H1 (cell line): ENCODE measurements around the gene BCAS3. TPM values are rescaled to one million over a fixed set of nuclear protein-coding genes. Genes with fewer than 3 reads are reported as not detected.

ENCODE experiments used
- ATF3 ChIP-seq: IDR thresholded peaks from 2 replicates; pipeline ENCODE4 v1.6.1; 2011; ENCODE audit warnings: low read depth, mild to moderate bottlenecking, low read length; ENCODE audit not compliant: insufficient read depth
- BACH1 ChIP-seq: IDR thresholded peaks from 2 replicates; pipeline ENCODE4 v1.6.1; 2012; ENCODE audit warnings: low read length, improper control_type of control experiment
- CBX5 ChIP-seq: fragments of 300-800, 300-1000 bp; sonication (generic); IDR thresholded peaks from 2 replicates; pipeline ENCODE4 v1.7.1; 2016; ENCODE audit warnings: antibody characterized with exemption, low read length, low read depth
- EGR1 ChIP-seq: IDR thresholded peaks from 2 replicates; pipeline ENCODE4 v1.6.1; 2011; ENCODE audit warnings: low read depth, low read length, borderline replicate concordance
- HDAC2 ChIP-seq, 2 experiments: fragments of 300-600 bp in 1 of 2; sonication (generic) in 1 of 2; IDR thresholded peaks; 2 replicates each; pipeline ENCODE4 v1.6.1; 2011 to 2012; ENCODE audit warnings: low read depth in 2 of 2, low read length in 2 of 2, mild to moderate bottlenecking in 2 of 2, moderate library complexity in 2 of 2, borderline replicate concordance in 1 of 2, inconsistent platforms in 1 of 2
- KDM4A ChIP-seq: IDR thresholded peaks from one replicate; pipeline ENCODE4 v1.7.1; 2012; ENCODE audit warnings: low read depth, mild to moderate bottlenecking, moderate library complexity, low read length, inconsistent platforms; ENCODE audit not compliant: severe bottlenecking
- POLR2A ChIP-seq, 2 experiments: IDR thresholded peaks; 1 replicate in 1 of 2; 2 replicates in 1 of 2; pipeline ENCODE4 v1.6.1; 2011; ENCODE audit warnings: low read depth in 2 of 2, low read length in 2 of 2, mild to moderate bottlenecking in 2 of 2; ENCODE audit errors: control extremely low read depth in 1 of 2
- RAD21 ChIP-seq, 2 experiments: IDR thresholded peaks in 1 of 2; conservative IDR thresholded peaks in 1 of 2; 2 replicates each; pipeline ENCODE4 v1.6.1; 2011; ENCODE audit warnings: low read depth in 2 of 2, low read length in 2 of 2, improper control_type of control experiment in 1 of 2, inconsistent platforms in 1 of 2, mild to moderate bottlenecking in 1 of 2, moderate library complexity in 1 of 2
- polyA plus RNA-seq, 7 experiments: library from polyadenylated mRNA; depleted of rRNA in 3 of 7; stranded (reverse) in 5 of 7; unstranded in 2 of 7; fragments of >200 nt in 5 of 7; fragments of 200-250 nt in 2 of 7; gene quantifications; 1 replicate in 5 of 7; 2 replicates in 1 of 7; 4 replicates in 1 of 7; pipeline versions ENCODE4 v1.2.1 to v1.2.3, GENCODE V29; 2011 to 2013; ENCODE audit warnings: missing spikeins in 2 of 7, mixed read lengths in 2 of 7
- total RNA-seq: library from RNA; stranded (reverse); fragmentation: NEBNext Ultra II Directional; extraction: Animal tissue kit (Norgen Biotek cat#: 25700); gene quantifications from 2 replicates; pipeline ENCODE4 v1.2.1, GENCODE V29; 2021

Gene BCAS3
- total and polyA plus RNA-seq, 2 of the 8 experiments (the other 6 are each of a cell fraction or from before 2014, with no cell fraction given) = 9.9 to 13.3 TPM

GRCh38 chr17:60647705-60648104 is 29.9 kb upstream of the BCAS3 start (continued):
- TF ChIP-seq HDAC2 (IDR thresholded peaks at IDR 0.05; ENCODE audit: borderline replicate concordance in 1 of 2, low read depth in 2 of 2, low read length in 2 of 2) = no peak
- no peak for TF ChIP-seq POLR2A (IDR thresholded peaks at IDR 0.05; ENCODE audit: control extremely low read depth in 1 of 2, low read depth in 2 of 2, low read length in 2 of 2)
- TF ChIP-seq CBX5 = no peak
- TF ChIP-seq ATF3 = no peak
- TF ChIP-seq KDM4A = no peak
- no peak for TF ChIP-seq EGR1
- no peak for TF ChIP-seq RAD21 (IDR thresholded peaks at IDR 0.05 in 1 of 2, conservative IDR thresholded peaks at IDR 0.05 in 1 of 2; ENCODE audit: low read depth in 2 of 2, low read length in 2 of 2)
- no peak for TF ChIP-seq BACH1
